ENCODE data around the gene ADCY5.

Gene ADCY5

DNA sequence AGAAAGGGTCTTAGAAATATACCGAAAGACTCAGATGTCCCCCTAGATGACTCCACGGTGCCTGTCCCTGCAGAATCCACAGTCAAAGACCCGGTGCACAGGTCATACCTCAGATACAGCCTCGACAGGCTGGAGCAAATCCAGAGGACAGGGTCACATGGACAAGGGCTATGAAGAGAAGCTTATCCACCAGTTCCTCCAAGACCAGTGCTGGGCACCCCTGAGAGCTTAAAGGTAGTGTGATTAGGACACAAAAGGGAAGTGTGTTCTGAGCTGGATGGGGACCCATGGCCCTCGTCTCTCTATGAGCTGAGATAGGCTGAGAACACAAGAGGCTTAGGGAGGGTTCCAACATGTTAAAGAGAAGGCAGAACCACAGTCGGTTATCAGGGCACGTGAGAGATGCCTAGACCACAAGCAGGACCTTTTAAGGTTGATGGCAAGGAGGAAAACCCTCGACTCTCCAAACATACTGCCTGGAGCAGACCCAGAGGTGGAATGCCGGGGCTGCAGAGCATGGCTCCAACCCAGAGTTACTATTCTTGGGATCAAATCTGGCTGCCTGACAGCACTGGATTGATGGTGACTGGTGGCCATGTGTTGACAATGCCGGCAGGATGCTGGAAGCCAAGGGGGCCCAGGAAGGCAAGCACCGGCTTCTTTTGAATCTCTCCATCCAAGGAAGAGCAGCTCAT is 46.9 kb downstream of the ADCY5 start:
- H3K27me3 ChIP-seq (ENCODE audit: insufficient read depth, low read length), result peaks cover 4% of the 10 kb centered on the region; the same call in 1 of the 2 replicates
- no peaks in the 10 kb centered on the region for H3K4me1 ChIP-seq (ENCODE audit: insufficient read depth, low read length, severe bottlenecking)
- H2AFZ ChIP-seq (ENCODE audit: low read length), result no peak overlapping the region
- H3K9me2 ChIP-seq (ENCODE audit: low read depth, low read length), result no peaks in the 10 kb centered on the region
- no peak overlapping the region for H3K4me3 ChIP-seq (ENCODE audit: low read depth, low read length, poor library complexity, severe bottlenecking)
- H3K4me2 ChIP-seq (ENCODE audit: low read length), result no peak overlapping the region
- H3K36me3 ChIP-seq (ENCODE audit: insufficient read depth, low read length), result no peaks in the 10 kb centered on the region
- no peak overlapping the region for H3K27ac ChIP-seq (ENCODE audit: low read depth, low read length, poor library complexity, severe bottlenecking)
- no peaks in the 10 kb centered on the region for H3K9me3 ChIP-seq (ENCODE audit: low read length)
- H4K20me1 ChIP-seq (ENCODE audit: insufficient read depth, low read length), result no peaks in the 10 kb centered on the region
- H3F3A ChIP-seq (ENCODE audit: insufficient read depth, low read length), result no peaks in the 10 kb centered on the region
- no peak overlapping the region for H3K9ac ChIP-seq (ENCODE audit: low read length)
- no peaks in the 10 kb centered on the region for H3K79me2 ChIP-seq (ENCODE audit: insufficient read depth, low read length)
- TF ChIP-seq CTCF (IDR thresholded peaks at IDR 0.05; ENCODE audit: low read length) (no peak), EZH2 (IDR thresholded peaks at IDR 0.05; ENCODE audit: borderline replicate concordance, low read length) (no peak)

DNA sequence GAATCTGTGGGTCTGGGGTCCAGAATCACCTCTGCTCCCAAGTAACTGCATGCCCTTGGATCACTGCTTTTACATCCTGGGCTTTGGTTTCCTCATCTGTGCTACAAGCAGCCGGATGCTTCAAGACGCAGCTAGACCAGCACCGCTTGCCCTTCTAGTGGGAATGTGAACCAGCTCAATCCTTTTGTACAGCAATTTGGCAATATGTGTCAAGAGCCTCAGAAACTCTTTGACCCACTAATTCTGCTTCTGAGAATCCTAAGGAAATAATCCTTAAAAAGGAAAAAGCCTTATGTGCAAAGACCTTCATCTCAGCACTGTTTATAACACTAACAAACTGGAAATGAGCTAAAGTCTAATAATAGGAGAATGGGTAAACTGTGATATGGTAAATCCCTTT is 48.7 kb downstream of the ADCY5 start:
- no peaks in the 10 kb centered on the region for H3K36me3 ChIP-seq (ENCODE audit: insufficient read depth, low read length)
- no peak for TF ChIP-seq EZH2 (IDR thresholded peaks at IDR 0.05; ENCODE audit: borderline replicate concordance, low read length)
- no peak for TF ChIP-seq CTCF (IDR thresholded peaks at IDR 0.05; ENCODE audit: low read length)
- H3K27me3 ChIP-seq (ENCODE audit: insufficient read depth, low read length), result peaks cover 4% of the 10 kb centered on the region; the same call in 1 of the 2 replicates
- H3K9me3 ChIP-seq (ENCODE audit: low read length), result no peaks in the 10 kb centered on the region
- no peaks in the 10 kb centered on the region for H3K9me2 ChIP-seq (ENCODE audit: low read depth, low read length)
- no peaks in the 10 kb centered on the region for H3K4me1 ChIP-seq (ENCODE audit: insufficient read depth, low read length, severe bottlenecking)
- no peaks in the 10 kb centered on the region for H4K20me1 ChIP-seq (ENCODE audit: insufficient read depth, low read length)
- H3F3A ChIP-seq (ENCODE audit: insufficient read depth, low read length), result no peaks in the 10 kb centered on the region
- no peak overlapping the region for H3K9ac ChIP-seq (ENCODE audit: low read length)
- no peak overlapping the region for H3K4me2 ChIP-seq (ENCODE audit: low read length)
- H2AFZ ChIP-seq (ENCODE audit: low read length), result no peak overlapping the region
- H3K27ac ChIP-seq (ENCODE audit: low read depth, low read length, poor library complexity, severe bottlenecking), result no peak overlapping the region
- H3K79me2 ChIP-seq (ENCODE audit: insufficient read depth, low read length), result no peaks in the 10 kb centered on the region
- H3K4me3 ChIP-seq (ENCODE audit: low read depth, low read length, poor library complexity, severe bottlenecking), result no peak overlapping the region

DNA sequence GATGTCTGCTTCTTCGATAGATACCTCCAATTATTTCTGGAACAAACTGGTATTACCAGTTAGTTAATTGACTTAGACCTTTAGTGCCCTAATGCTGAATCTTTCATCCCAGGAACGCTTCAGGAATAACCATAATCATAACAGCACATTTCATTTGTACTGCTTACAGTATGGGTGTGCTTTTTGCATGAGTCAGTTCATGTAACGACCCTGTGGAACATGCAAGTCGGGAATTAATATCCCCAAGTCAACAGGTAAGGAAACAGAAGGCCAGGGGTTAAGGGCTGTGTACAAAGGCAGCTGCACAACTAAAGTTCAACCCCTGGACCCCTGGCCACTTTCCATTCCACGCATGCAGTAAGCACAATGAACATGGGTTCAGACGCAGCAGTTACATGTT is 49.2 kb downstream of the ADCY5 start:
- Histone ChIP-seq H2AFZ (ENCODE audit: low read length) (no peak overlapping the region), H3K4me1 (ENCODE audit: insufficient read depth, low read length, severe bottlenecking) (no peaks in the 10 kb centered on the region), H4K20me1 (ENCODE audit: insufficient read depth, low read length) (no peaks in the 10 kb centered on the region), H3K9me2 (ENCODE audit: low read depth, low read length) (no peaks in the 10 kb centered on the region), H3K27ac (ENCODE audit: low read depth, low read length, poor library complexity, severe bottlenecking) (no peak overlapping the region), H3F3A (ENCODE audit: insufficient read depth, low read length) (no peaks in the 10 kb centered on the region), H3K36me3 (ENCODE audit: insufficient read depth, low read length) (no peaks in the 10 kb centered on the region), H3K79me2 (ENCODE audit: insufficient read depth, low read length) (no peaks in the 10 kb centered on the region), H3K9me3 (ENCODE audit: low read length) (no peaks in the 10 kb centered on the region), H3K4me2 (ENCODE audit: low read length) (no peak overlapping the region), H3K27me3 (ENCODE audit: insufficient read depth, low read length) (peaks cover 4% of the 10 kb centered on the region; the same call in 1 of the 2 replicates), H3K4me3 (ENCODE audit: low read depth, low read length, poor library complexity, severe bottlenecking) (no peak overlapping the region), H3K9ac (ENCODE audit: low read length) (no peak overlapping the region)
- no peak for TF ChIP-seq EZH2 (IDR thresholded peaks at IDR 0.05; ENCODE audit: borderline replicate concordance, low read length)
- no peak for TF ChIP-seq CTCF (IDR thresholded peaks at IDR 0.05; ENCODE audit: low read length)

Measured in OCI-LY1 (cell line).